MCF 10A (cell line): ENCODE measurements around the gene NTRK2. TPM values are rescaled to one million over a fixed set of nuclear protein-coding genes. Genes with fewer than 3 reads are reported as not detected.

ENCODE experiments used
- BruUV-seq: library from RNA; stranded (reverse); fragments of 400-500 nt; replicated peaks from 2 replicates; lab custom pipeline; 2021; lab: Mats Ljungman, UMichigan
- CTCF ChIA-PET: fragments of 300-600 bp; sonication (Branson Sonifier 250); formaldehyde crosslinking; extraction: SDS; loops from one replicate; lab custom pipeline; 2021; ENCODE audit warnings: antibody characterized with exemption, inconsistent platforms; lab: Yijun Ruan, JAX
- POLR2A ChIA-PET: fragments of 300-600, 350-650 bp; sonication (Branson Sonifier 250); formaldehyde crosslinking; extraction: SDS; loops from one replicate; lab custom pipeline; 2020; ENCODE audit warnings: antibody characterized with exemption, inconsistent platforms; lab: Yijun Ruan, JAX
- DNase-seq: peaks from one replicate; pipeline ENCODE4 v3.0.0-alpha.2; 2018; ENCODE audit not compliant: unreplicated experiment
- H3K27ac Mint-ChIP-seq: one replicate; pipeline ENCODE4 v1.8.0; 2022; ENCODE audit warnings: mild to moderate bottlenecking, low read depth, mixed read lengths; ENCODE audit not compliant: unreplicated experiment
- H3K27me3 Mint-ChIP-seq: one replicate; pipeline ENCODE4 v1.8.0; 2022; ENCODE audit warnings: mixed read lengths; ENCODE audit not compliant: insufficient read depth, unreplicated experiment
- H3K36me3 Mint-ChIP-seq: one replicate; pipeline ENCODE4 v1.8.0; 2022; ENCODE audit warnings: mild to moderate bottlenecking, moderate library complexity, mixed read lengths; ENCODE audit not compliant: insufficient read depth, unreplicated experiment
- H3K4me1 Mint-ChIP-seq: one replicate; pipeline ENCODE4 v1.8.0; 2022; ENCODE audit warnings: mixed read lengths; ENCODE audit not compliant: insufficient read depth, unreplicated experiment
- H3K4me3 Mint-ChIP-seq: one replicate; pipeline ENCODE4 v1.8.0; 2022; ENCODE audit warnings: mild to moderate bottlenecking, moderate library complexity, mixed read lengths; ENCODE audit not compliant: unreplicated experiment
- H3K9me3 Mint-ChIP-seq: one replicate; pipeline ENCODE4 v1.8.0; 2022; ENCODE audit warnings: mixed read lengths; ENCODE audit not compliant: unreplicated experiment
- intact Hi-C: fragments of 100-400 bp; cut with micrococcal nuclease; formaldehyde crosslinking; loops from 2 replicates; pipeline ENCODE4 v1.14.1; 2022
- total RNA-seq: library from RNA; stranded (reverse); gene quantifications from 2 replicates; pipeline ENCODE4 v1.2.3, GENCODE V29; 2022
- TF ChIP-seq, protein P1 (sequence below): fragments of 200-600 bp; IDR thresholded peaks from one replicate; pipeline ENCODE4 v1.8.0; 2022; ENCODE audit warnings: antibody characterized with exemption, mild to moderate bottlenecking; ENCODE audit not compliant: unreplicated experiment

Gene NTRK2
- total RNA-seq, 1 experiment from 2014 or later = not detected

DNA sequence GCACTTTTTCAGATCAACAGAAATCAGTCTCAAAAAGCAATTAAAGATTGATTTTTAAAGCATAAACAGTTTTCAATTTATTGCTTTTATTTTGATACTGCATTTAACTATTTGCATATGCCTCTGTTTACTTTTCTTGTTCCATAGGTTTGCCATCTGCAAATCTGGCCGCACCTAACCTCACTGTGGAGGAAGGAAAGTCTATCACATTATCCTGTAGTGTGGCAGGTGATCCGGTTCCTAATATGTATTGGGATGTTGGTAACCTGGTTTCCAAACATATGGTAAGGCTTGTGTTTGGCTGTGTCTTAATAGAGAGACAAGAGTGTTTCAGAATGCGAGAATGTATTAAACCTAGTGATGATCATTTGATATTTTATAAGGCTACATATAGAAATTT is 53.9 kb downstream of the NTRK2 start:
- Mint-ChIP-seq H3K36me3 (no peaks in the 10 kb centered on the region), H3K4me1 (no peaks in the 10 kb centered on the region), H3K4me3 (no peak overlapping the region), H3K27ac (no peak overlapping the region), H3K9me3 (no peaks in the 10 kb centered on the region), H3K27me3 (no peaks in the 10 kb centered on the region)
- TF ChIP-seq, protein P1, sequence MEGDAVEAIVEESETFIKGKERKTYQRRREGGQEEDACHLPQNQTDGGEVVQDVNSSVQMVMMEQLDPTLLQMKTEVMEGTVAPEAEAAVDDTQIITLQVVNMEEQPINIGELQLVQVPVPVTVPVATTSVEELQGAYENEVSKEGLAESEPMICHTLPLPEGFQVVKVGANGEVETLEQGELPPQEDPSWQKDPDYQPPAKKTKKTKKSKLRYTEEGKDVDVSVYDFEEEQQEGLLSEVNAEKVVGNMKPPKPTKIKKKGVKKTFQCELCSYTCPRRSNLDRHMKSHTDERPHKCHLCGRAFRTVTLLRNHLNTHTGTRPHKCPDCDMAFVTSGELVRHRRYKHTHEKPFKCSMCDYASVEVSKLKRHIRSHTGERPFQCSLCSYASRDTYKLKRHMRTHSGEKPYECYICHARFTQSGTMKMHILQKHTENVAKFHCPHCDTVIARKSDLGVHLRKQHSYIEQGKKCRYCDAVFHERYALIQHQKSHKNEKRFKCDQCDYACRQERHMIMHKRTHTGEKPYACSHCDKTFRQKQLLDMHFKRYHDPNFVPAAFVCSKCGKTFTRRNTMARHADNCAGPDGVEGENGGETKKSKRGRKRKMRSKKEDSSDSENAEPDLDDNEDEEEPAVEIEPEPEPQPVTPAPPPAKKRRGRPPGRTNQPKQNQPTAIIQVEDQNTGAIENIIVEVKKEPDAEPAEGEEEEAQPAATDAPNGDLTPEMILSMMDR = no peak
- ChIA-PET POLR2A (no interaction called here), CTCF (interaction anchor here (0.7 kb wide), 1 partner anchor 972 kb away, joined by 4 read pairs; no protein-coding TSS in a partner anchor)
- intact Hi-C loops = no loop called here
- no peak for DNase-seq
- BruUV-seq = no TSS peak

DNA sequence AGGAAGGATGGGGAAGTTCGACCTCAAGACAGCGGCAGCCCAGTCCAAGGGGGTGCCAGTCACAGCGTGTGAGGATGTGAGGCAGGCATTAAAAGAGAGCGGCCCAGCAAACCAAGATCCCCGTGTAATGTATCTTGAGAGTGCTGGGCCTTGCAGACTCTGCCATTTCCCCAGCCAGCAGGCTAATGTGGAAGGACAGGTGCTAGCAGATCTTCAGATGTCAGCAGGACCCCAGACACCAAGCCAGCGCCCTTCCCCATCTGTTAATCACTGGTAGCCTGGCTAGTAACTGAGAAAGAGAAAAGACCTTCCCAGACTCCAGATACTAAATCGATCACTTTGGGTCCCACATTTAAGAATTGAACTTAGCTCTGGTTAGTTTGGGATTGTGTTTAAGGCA is 62.2 kb downstream of the NTRK2 start:
- Mint-ChIP-seq H3K27ac (no peak overlapping the region), H3K4me1 (no peaks in the 10 kb centered on the region), H3K9me3 (no peaks in the 10 kb centered on the region), H3K27me3 (peaks cover 7% of the 10 kb centered on the region), H3K4me3 (no peak overlapping the region), H3K36me3 (no peaks in the 10 kb centered on the region)
- intact Hi-C loops = no loop called here
- POLR2A ChIA-PET = no interaction called here
- CTCF ChIA-PET = interaction anchor here (0.7 kb wide), 1 partner anchor 11 kb away, joined by 6 read pairs; no protein-coding TSS in a partner anchor
- TF ChIP-seq, protein P1 = no peak
- BruUV-seq = no TSS peak
- DNase-seq = no peak

DNA sequence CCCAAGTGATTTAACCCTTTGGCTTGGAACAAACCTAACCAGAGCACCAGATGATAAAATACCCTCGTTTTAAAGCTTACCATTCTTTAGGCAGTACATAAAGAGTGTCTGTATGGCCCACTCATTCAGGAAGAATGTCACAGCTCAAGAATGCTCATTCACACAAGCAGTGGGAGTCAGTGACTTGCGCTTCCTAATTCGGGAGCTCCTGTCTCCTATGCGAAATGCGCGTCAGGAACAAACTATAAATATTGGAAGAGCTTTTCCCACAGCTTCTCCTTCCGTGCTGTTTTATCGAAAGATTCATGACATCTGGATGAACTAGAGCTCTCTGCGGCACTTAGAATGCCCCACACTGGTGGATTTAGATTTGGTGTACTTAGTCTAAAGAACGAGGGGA is 66.6 kb downstream of the NTRK2 start:
- ChIA-PET POLR2A (interaction anchor here (0.7 to 1.1 kb wide), 3 partner anchors 11 to 66 kb away, joined by 3 to 4 read pairs (median 3); no protein-coding TSS in a partner anchor), CTCF (interaction anchor here (0.6 to 1.3 kb wide), 4 partner anchors 9 to 1127 kb away, joined by 3 to 6 read pairs (median 4); no protein-coding TSS in a partner anchor)
- Mint-ChIP-seq H3K4me1 (no peaks in the 10 kb centered on the region), H3K4me3 (no peak overlapping the region), H3K9me3 (no peaks in the 10 kb centered on the region), H3K27ac (no peak overlapping the region), H3K27me3 (peaks cover 7% of the 10 kb centered on the region), H3K36me3 (no peaks in the 10 kb centered on the region)
- no TSS peak for BruUV-seq
- TF ChIP-seq, protein P1 = no peak
- no peak for DNase-seq
- intact Hi-C loops = no loop called here

- no peak for DNase-seq
- CTCF ChIA-PET = interaction anchor here (1.2 to 1.3 kb wide), 2 partner anchors 18 to 39 kb away, joined by 3 to 6 read pairs; no protein-coding TSS in a partner anchor
- Mint-ChIP-seq H3K4me1 (no peaks in the 10 kb centered on the region), H3K27me3 (peaks cover 7% of the 10 kb centered on the region), H3K9me3 (no peaks in the 10 kb centered on the region), H3K27ac (no peak overlapping the region), H3K36me3 (no peaks in the 10 kb centered on the region), H3K4me3 (no peak overlapping the region)
- no TSS peak for BruUV-seq
- TF ChIP-seq, protein P1 = no peak
- POLR2A ChIA-PET = interaction anchor here (0.8 to 1.1 kb wide), 2 partner anchors 12 to 23 kb away, joined by 3 to 4 read pairs; no protein-coding TSS in a partner anchor
- intact Hi-C loops = no loop called here
Observed at GRCh38 chr9:84736536-84736935, 67.0 kb downstream of the NTRK2 start.
